ENCODE results near the gene DGKH.
"Not testable (repeated sequence)": the region's sequence is repeated elsewhere in the genome, so short reads cannot be mapped to it uniquely, and the experiment has no call there.

DGKH gene

DNA sequence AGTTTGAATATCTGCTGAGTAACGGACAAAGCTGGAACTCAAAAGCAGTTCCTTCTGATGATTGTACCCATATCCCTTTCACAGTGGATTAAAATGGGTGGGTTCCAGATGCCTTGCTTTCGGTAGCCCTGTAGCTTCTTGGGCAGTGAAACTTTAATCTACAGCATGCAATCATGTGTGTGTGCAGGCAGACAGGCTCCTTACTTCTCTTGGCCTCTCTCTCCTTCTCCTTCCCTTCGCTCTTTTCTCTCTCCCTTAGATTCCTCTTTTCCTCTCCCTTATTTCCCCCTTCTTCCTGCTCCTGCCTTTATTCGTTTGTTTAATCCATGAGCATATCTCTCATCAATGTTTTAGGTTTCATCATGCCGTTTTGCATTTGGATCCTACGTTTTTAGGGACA lies 8.1 kb downstream of the DGKH start:
- H3K36me3 ChIP-seq (ENCODE audit: insufficient read depth, low read length), result peaks cover 6% of the 10 kb centered on the region; the same call in 1 of the 2 replicates
- no peak overlapping the region for H2AFZ ChIP-seq (ENCODE audit: low read length, unreplicated experiment)

GRCh38 chr13:42057918-42058530 lies 9.6 kb downstream of the DGKH start:
- Histone ChIP-seq H3K27ac (ENCODE audit: low read depth, low read length) (no peak overlapping the region), H3K27me3 (ENCODE audit: insufficient read depth, low read length) (no peaks in the 10 kb centered on the region), H3K4me3 (ENCODE audit: low read depth, low read length) (no peak overlapping the region), H3K79me2 (ENCODE audit: control insufficient read depth, insufficient read depth, low read length, unreplicated experiment) (peaks cover 10% of the 10 kb centered on the region), H3K36me3 (ENCODE audit: insufficient read depth, low read length) (peaks cover 6% of the 10 kb centered on the region; the same call in 1 of the 2 replicates), H2AFZ (ENCODE audit: low read length, unreplicated experiment) (no peak overlapping the region), H3K4me1 (ENCODE audit: control insufficient read depth, insufficient read depth, low read length, unreplicated experiment) (no peaks in the 10 kb centered on the region)

More for the DNA sequence above, 8.1 kb downstream of the DGKH start:
- H3K79me2 ChIP-seq (ENCODE audit: control insufficient read depth, insufficient read depth, low read length, unreplicated experiment), result peaks cover 17% of the 10 kb centered on the region
- no peak overlapping the region for H3K4me3 ChIP-seq (ENCODE audit: low read depth, low read length)
- H3K27me3 ChIP-seq (ENCODE audit: insufficient read depth, low read length), result no peaks in the 10 kb centered on the region
- peaks cover 4% of the 10 kb centered on the region for H3K4me1 ChIP-seq (ENCODE audit: control insufficient read depth, insufficient read depth, low read length, unreplicated experiment)
- H3K27ac ChIP-seq (ENCODE audit: low read depth, low read length), result no peak overlapping the region

DNA sequence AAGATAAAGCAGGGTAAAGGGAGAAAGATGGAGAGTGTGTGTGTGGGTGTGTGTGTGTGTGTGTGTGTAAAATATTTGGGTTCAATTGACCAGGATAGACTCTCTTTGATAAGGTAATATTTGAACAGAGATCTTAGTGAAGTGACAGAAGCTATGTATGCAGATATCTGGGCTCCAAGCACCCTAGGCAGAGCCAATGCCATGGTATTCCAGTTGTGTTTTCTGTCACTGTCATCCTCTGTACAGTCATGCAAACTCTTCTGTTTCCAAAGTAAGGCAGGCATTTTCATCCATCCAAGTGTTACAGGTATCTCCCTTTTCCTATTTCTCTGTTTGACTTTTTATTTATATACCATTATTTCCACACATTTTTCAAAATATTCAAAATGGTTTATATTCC lies 13.5 kb downstream of the DGKH start:
- Histone ChIP-seq H2AFZ (ENCODE audit: low read length, unreplicated experiment) (no peak overlapping the region), H3K27me3 (ENCODE audit: insufficient read depth, low read length) (no peaks in the 10 kb centered on the region), H3K79me2 (ENCODE audit: control insufficient read depth, insufficient read depth, low read length, unreplicated experiment) (peaks cover 8% of the 10 kb centered on the region), H3K4me3 (ENCODE audit: low read depth, low read length) (no peak overlapping the region), H3K36me3 (ENCODE audit: insufficient read depth, low read length) (peaks cover 6% of the 10 kb centered on the region; the same call in 1 of the 2 replicates), H3K27ac (ENCODE audit: low read depth, low read length) (no peak overlapping the region), H3K4me1 (ENCODE audit: control insufficient read depth, insufficient read depth, low read length, unreplicated experiment) (no peaks in the 10 kb centered on the region)

DNA sequence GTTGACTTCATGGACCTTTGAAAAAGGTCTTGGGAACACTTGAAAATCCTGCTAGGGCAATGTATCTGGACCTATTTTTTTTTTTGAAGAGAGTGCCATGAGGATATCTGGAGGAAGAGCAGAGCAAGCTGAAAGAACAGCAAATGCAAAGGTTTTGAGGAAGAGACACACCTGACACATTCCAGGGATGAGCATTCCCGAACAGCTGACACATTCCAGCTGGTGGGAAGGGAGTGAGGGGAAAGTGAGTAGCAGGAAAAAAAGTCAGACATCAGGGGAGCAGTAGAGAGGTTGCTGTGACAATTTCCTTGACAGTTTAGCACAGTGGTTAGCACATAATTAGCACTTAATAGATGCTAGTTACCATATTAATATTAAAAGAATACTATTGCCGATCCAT lies 14.7 kb downstream of the DGKH start:
- no peak overlapping the region for H2AFZ ChIP-seq (ENCODE audit: low read length, unreplicated experiment)
- H3K4me1 ChIP-seq (ENCODE audit: control insufficient read depth, insufficient read depth, low read length, unreplicated experiment), result no peaks in the 10 kb centered on the region
- H3K79me2 ChIP-seq (ENCODE audit: control insufficient read depth, insufficient read depth, low read length, unreplicated experiment), result peaks cover 8% of the 10 kb centered on the region
- H3K27me3 ChIP-seq (ENCODE audit: insufficient read depth, low read length), result no peaks in the 10 kb centered on the region
- no peak overlapping the region for H3K4me3 ChIP-seq (ENCODE audit: low read depth, low read length)
- H3K36me3 ChIP-seq (ENCODE audit: insufficient read depth, low read length), result peaks cover 6% of the 10 kb centered on the region; the same call in 1 of the 2 replicates
- H3K27ac ChIP-seq (ENCODE audit: low read depth, low read length), result no peak overlapping the region

GRCh38 chr13:42064259-42064658 lies 15.8 kb downstream of the DGKH start:
- H3K27me3 ChIP-seq (ENCODE audit: insufficient read depth, low read length), result no peaks in the 10 kb centered on the region
- H2AFZ ChIP-seq (ENCODE audit: low read length, unreplicated experiment), result no peak overlapping the region
- no peaks in the 10 kb centered on the region for H3K4me1 ChIP-seq (ENCODE audit: control insufficient read depth, insufficient read depth, low read length, unreplicated experiment)
- H3K4me3 ChIP-seq (ENCODE audit: low read depth, low read length), result no peak overlapping the region
- no peak overlapping the region for H3K27ac ChIP-seq (ENCODE audit: low read depth, low read length)
- no peaks in the 10 kb centered on the region for H3K36me3 ChIP-seq (ENCODE audit: insufficient read depth, low read length)
- H3K79me2 ChIP-seq (ENCODE audit: control insufficient read depth, insufficient read depth, low read length, unreplicated experiment), result peaks cover 8% of the 10 kb centered on the region

GRCh38 chr13:42064966-42065365 lies 16.5 kb downstream of the DGKH start:
- Histone ChIP-seq H3K36me3 (ENCODE audit: insufficient read depth, low read length) (no peaks in the 10 kb centered on the region), H2AFZ (ENCODE audit: low read length, unreplicated experiment) (no peak overlapping the region)

GRCh38 chr13:42065414-42065813 lies 17.0 kb downstream of the DGKH start:
- Histone ChIP-seq H3K27me3 (ENCODE audit: insufficient read depth, low read length) (no peaks in the 10 kb centered on the region), H3K79me2 (ENCODE audit: control insufficient read depth, insufficient read depth, low read length, unreplicated experiment) (peaks cover 8% of the 10 kb centered on the region), H3K36me3 (ENCODE audit: insufficient read depth, low read length) (no peaks in the 10 kb centered on the region), H2AFZ (ENCODE audit: low read length, unreplicated experiment) (no peak overlapping the region), H3K27ac (ENCODE audit: low read depth, low read length) (no peak overlapping the region), H3K4me3 (ENCODE audit: low read depth, low read length) (no peak overlapping the region), H3K4me1 (ENCODE audit: control insufficient read depth, insufficient read depth, low read length, unreplicated experiment) (no peaks in the 10 kb centered on the region)

More at GRCh38 chr13:42064966-42065365, 16.5 kb downstream of the DGKH start:
- Histone ChIP-seq H3K79me2 (ENCODE audit: control insufficient read depth, insufficient read depth, low read length, unreplicated experiment) (peaks cover 8% of the 10 kb centered on the region), H3K4me3 (ENCODE audit: low read depth, low read length) (no peak overlapping the region), H3K4me1 (ENCODE audit: control insufficient read depth, insufficient read depth, low read length, unreplicated experiment) (no peaks in the 10 kb centered on the region), H3K27ac (ENCODE audit: low read depth, low read length) (no peak overlapping the region), H3K27me3 (ENCODE audit: insufficient read depth, low read length) (no peaks in the 10 kb centered on the region)

GRCh38 chr13:42066542-42066941 lies 18.1 kb downstream of the DGKH start:
- H3K4me3 ChIP-seq (ENCODE audit: low read depth, low read length), result no peak overlapping the region
- H2AFZ ChIP-seq (ENCODE audit: low read length, unreplicated experiment), result no peak overlapping the region
- peak overlapping the region; percentile 15; the same call in 1 of the 2 replicates for H3K27ac ChIP-seq (ENCODE audit: low read depth, low read length)
- no peaks in the 10 kb centered on the region for H3K27me3 ChIP-seq (ENCODE audit: insufficient read depth, low read length)
- H3K36me3 ChIP-seq (ENCODE audit: insufficient read depth, low read length), result no peaks in the 10 kb centered on the region
- no peaks in the 10 kb centered on the region for H3K4me1 ChIP-seq (ENCODE audit: control insufficient read depth, insufficient read depth, low read length, unreplicated experiment)
- H3K79me2 ChIP-seq (ENCODE audit: control insufficient read depth, insufficient read depth, low read length, unreplicated experiment), result peaks cover 8% of the 10 kb centered on the region

GRCh38 chr13:42068886-42069285 lies 20.4 kb downstream of the DGKH start:
- Histone ChIP-seq H3K36me3 (ENCODE audit: insufficient read depth, low read length) (no peaks in the 10 kb centered on the region), H3K27ac (ENCODE audit: low read depth, low read length) (no peak overlapping the region), H3K4me3 (ENCODE audit: low read depth, low read length) (no peak overlapping the region), H3K4me1 (ENCODE audit: control insufficient read depth, insufficient read depth, low read length, unreplicated experiment) (no peaks in the 10 kb centered on the region), H3K27me3 (ENCODE audit: insufficient read depth, low read length) (no peaks in the 10 kb centered on the region), H2AFZ (ENCODE audit: low read length, unreplicated experiment) (no peak overlapping the region), H3K79me2 (ENCODE audit: control insufficient read depth, insufficient read depth, low read length, unreplicated experiment) (peaks cover 8% of the 10 kb centered on the region)

DNA sequence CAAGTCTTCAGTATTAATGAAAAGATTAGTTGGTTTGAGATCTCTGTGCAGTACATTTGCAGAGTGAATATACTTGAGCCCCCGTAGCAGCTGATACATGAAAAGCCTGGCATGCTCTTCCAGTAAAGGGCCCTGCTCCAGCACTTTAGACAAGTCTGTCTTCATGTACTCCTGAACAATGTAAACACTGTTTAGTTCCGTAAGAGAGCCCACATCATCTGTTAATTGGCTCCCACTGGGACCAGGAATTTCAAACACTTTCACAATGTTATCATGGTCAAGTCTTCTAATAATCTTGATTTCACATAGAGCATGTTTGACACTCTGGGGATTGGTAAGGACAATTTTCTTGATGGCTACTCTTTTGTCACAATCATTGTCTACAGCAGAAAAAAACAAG lies 22.2 kb downstream of the DGKH start:
- not testable (repeated sequence) for H2AFZ ChIP-seq (ENCODE audit: low read length, unreplicated experiment); H3K79me2 ChIP-seq (ENCODE audit: control insufficient read depth, insufficient read depth, low read length, unreplicated experiment); H3K4me1 ChIP-seq (ENCODE audit: control insufficient read depth, insufficient read depth, low read length, unreplicated experiment); H3K27me3 ChIP-seq (ENCODE audit: insufficient read depth, low read length); H3K36me3 ChIP-seq (ENCODE audit: insufficient read depth, low read length); H3K27ac ChIP-seq (ENCODE audit: low read depth, low read length); H3K4me3 ChIP-seq (ENCODE audit: low read depth, low read length)

DNA sequence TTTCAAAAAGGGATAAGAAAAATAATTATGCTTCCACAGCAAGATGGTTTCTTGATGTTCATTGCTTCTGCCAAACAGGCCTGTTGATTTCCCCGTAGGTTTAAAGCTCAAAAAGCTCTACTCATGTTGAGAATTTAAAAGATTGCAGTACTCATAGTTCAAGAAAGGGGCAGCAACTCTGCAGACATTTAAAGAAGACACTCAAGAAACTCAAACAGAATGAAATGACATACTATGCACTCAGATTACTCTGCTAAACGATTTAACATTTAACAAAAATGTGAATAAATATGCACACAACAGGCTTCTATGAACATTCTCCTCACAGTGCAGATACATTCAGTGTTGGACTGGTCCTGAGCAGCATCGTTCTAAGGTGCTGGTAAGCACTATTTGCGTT lies 22.7 kb downstream of the DGKH start:
- H3K27ac ChIP-seq (ENCODE audit: low read depth, low read length); H2AFZ ChIP-seq (ENCODE audit: low read length, unreplicated experiment); H3K36me3 ChIP-seq (ENCODE audit: insufficient read depth, low read length); H3K4me3 ChIP-seq (ENCODE audit: low read depth, low read length); H3K79me2 ChIP-seq (ENCODE audit: control insufficient read depth, insufficient read depth, low read length, unreplicated experiment); H3K27me3 ChIP-seq (ENCODE audit: insufficient read depth, low read length); H3K4me1 ChIP-seq (ENCODE audit: control insufficient read depth, insufficient read depth, low read length, unreplicated experiment): not testable (repeated sequence)
